ENCODE measurements around the gene SLC38A5.

GRCh38 chrX:48509245-48509590 lies 39.2 kb upstream of the SLC38A5 start:
- TF ChIP-seq SNAI2 (CRISPR knock-in tag; IDR thresholded peaks at IDR 0.05), result no peak
- no peak for TF ChIP-seq GLIS3 (CRISPR knock-in tag; IDR thresholded peaks at IDR 0.05)
- no peak for TF ChIP-seq ISL1 (CRISPR knock-in tag; IDR thresholded peaks at IDR 0.05)
